Testis (tissue), 3 donors: ENCODE data around the gene MOCS2. TPM values are rescaled to one million over a fixed set of nuclear protein-coding genes. Genes with fewer than 3 reads are reported as not detected.

Experiments used
- DNase-seq: peaks from one replicate; pipeline ENCODE4 v3.0.0-alpha.2; 2019
- H3K27ac ChIP-seq, 2 donors: fragments of 200-600 bp; sonication (generic); one replicate each; pipeline ENCODE4 v1.5.1; 2019
- H3K27me3 ChIP-seq: fragments of 200-600 bp; sonication (generic); one replicate; pipeline ENCODE4 v1.5.1; 2019
- H3K36me3 ChIP-seq: fragments of 200-600 bp; sonication (generic); one replicate; pipeline ENCODE4 v1.5.1; 2017; ENCODE audit warnings: low read depth; ENCODE audit errors: missing control alignments
- H3K4me1 ChIP-seq: fragments of 200-600 bp; sonication (generic); one replicate; pipeline ENCODE4 v1.5.1; 2019
- H3K4me3 ChIP-seq, 2 donors: fragments of 200-600 bp; sonication (generic); one replicate each; pipeline ENCODE4 v1.5.1; 2017 to 2019
- H3K9me3 ChIP-seq: fragments of 200-600 bp; sonication (generic); one replicate; pipeline ENCODE4 v1.5.1; 2017
- CTCF ChIP-seq, 3 experiments: fragments of 450-650 bp in 2 of 3; fragments of 200-600 bp in 1 of 3; sonication (generic) in 1 of 3; IDR thresholded peaks; one replicate each; pipeline ENCODE4 v1.5.1; 2016 to 2019; ENCODE audit warnings: antibody characterized with exemption in 3 of 3, mild to moderate bottlenecking in 2 of 3, moderate library complexity in 1 of 3
- POLR2A ChIP-seq: fragments of 450-650 bp; IDR thresholded peaks from one replicate; pipeline ENCODE4 v1.6.1; 2017; ENCODE audit warnings: antibody characterized with exemption, mild to moderate bottlenecking, moderate library complexity
- WGBS, 2 donors: methylation state at CpG; one replicate each; pipeline ENCODE4 v1.1.5; 2018; 5-methylcytosine and 5-hydroxymethylcytosine counted together
- intact Hi-C: fragments of 100-400 bp; cut with DNase I; formaldehyde crosslinking; loops from one replicate; pipeline ENCODE4 v1.15.1; 2023; ENCODE audit warnings: low total_unique reads
- polyA plus RNA-seq: library from polyadenylated mRNA; stranded (reverse); fragments of 350-450 nt; fragmentation: Illumina TruSeq; extraction: RNeasy Lipid Tissue Mini Kit (QIAGEN cat#74804); gene quantifications from one replicate; pipeline ENCODE4 v1.2.3, GENCODE V29; 2014; ENCODE audit warnings: low read depth, low replicate concordance; ENCODE audit not compliant: insufficient read depth
- total RNA-seq, 2 donors: library from RNA; depleted of rRNA; stranded (reverse); fragments of >200 nt; gene quantifications; one replicate each; pipeline ENCODE4 v1.2.3, GENCODE V29; 2016

The MOCS2 gene
- total and polyA plus RNA-seq, 3 donors from 2014 or later, result 39.6 to 46.1 (median 45.6) TPM

GRCh38 chr5:53071738-53072137, 37.8 kb downstream of the MOCS2 start:
- H3K4me1 ChIP-seq, result no peaks in the 10 kb centered on the region
- TF ChIP-seq POLR2A (no peak), CTCF (IDR thresholded peaks at IDR 0.05) (no peak)
- H3K9me3 ChIP-seq, result no peaks in the 10 kb centered on the region
- H3K36me3 ChIP-seq, result no peaks in the 10 kb centered on the region
- H3K27ac ChIP-seq, result no peak overlapping the region
- WGBS, 2 donors, result 66 to 68% methylated on average over 2 of the region's 2 CpGs
- no peaks in the 10 kb centered on the region for H3K27me3 ChIP-seq
- no peak overlapping the region for H3K4me3 ChIP-seq
- DNase-seq, result no peak
- intact Hi-C loops, result no loop called here

GRCh38 chr5:53071298-53071697, 38.3 kb downstream of the MOCS2 start:
- no peak for DNase-seq
- H3K4me3 ChIP-seq, result no peak overlapping the region
- H3K27ac ChIP-seq, result no peak overlapping the region
- H3K36me3 ChIP-seq, result no peaks in the 10 kb centered on the region
- TF ChIP-seq POLR2A, result no peak
- no peak for TF ChIP-seq CTCF (IDR thresholded peaks at IDR 0.05)
- whole genome bisulfite sequencing, 2 donors, result 73 to 89% methylated on average over 2 of the region's 2 CpGs
- H3K4me1 ChIP-seq, result no peaks in the 10 kb centered on the region
- intact Hi-C loops, result no loop called here
- no peaks in the 10 kb centered on the region for H3K27me3 ChIP-seq
- H3K9me3 ChIP-seq, result no peaks in the 10 kb centered on the region

- Histone ChIP-seq H3K4me3 (no peak overlapping the region), H3K4me1 (no peaks in the 10 kb centered on the region), H3K27me3 (no peaks in the 10 kb centered on the region), H3K9me3 (no peaks in the 10 kb centered on the region), H3K36me3 (no peaks in the 10 kb centered on the region), H3K27ac (no peak overlapping the region)
- TF ChIP-seq CTCF (IDR thresholded peaks at IDR 0.05), result no peak
- no peak for TF ChIP-seq POLR2A
- DNase-seq, result no peak
- 87 to 90% methylated on average over 5 of the region's 5 CpGs for WGBS, 2 donors
- intact Hi-C loops, result no loop called here
Observed at GRCh38 chr5:53069626-53070025, 39.9 kb downstream of the MOCS2 start.

GRCh38 chr5:53068291-53068836, 41.2 kb downstream of the MOCS2 start:
- WGBS, 2 donors, result 89 to 91% methylated on average over 4 of the region's 4 CpGs
- H3K4me3 ChIP-seq, result no peak overlapping the region
- no peaks in the 10 kb centered on the region for H3K36me3 ChIP-seq
- intact Hi-C loops, result no loop called here
- TF ChIP-seq POLR2A, result no peak
- no peak for TF ChIP-seq CTCF (IDR thresholded peaks at IDR 0.05)
- no peaks in the 10 kb centered on the region for H3K4me1 ChIP-seq
- H3K9me3 ChIP-seq, result no peaks in the 10 kb centered on the region
- no peak overlapping the region for H3K27ac ChIP-seq
- DNase-seq, result no peak
- H3K27me3 ChIP-seq, result no peaks in the 10 kb centered on the region

GRCh38 chr5:53067641-53068040, 41.9 kb downstream of the MOCS2 start:
- intact Hi-C loops, result no loop called here

More at GRCh38 chr5:53067641-53068040, 41.9 kb downstream of the MOCS2 start:
- Histone ChIP-seq H3K36me3 (no peaks in the 10 kb centered on the region), H3K27me3 (no peaks in the 10 kb centered on the region), H3K4me3 (no peak overlapping the region), H3K9me3 (no peaks in the 10 kb centered on the region), H3K4me1 (no peaks in the 10 kb centered on the region), H3K27ac (no peak overlapping the region)
- WGBS, 2 donors, result 0% methylated on average over 1 of the region's 1 CpG
- TF ChIP-seq CTCF (IDR thresholded peaks at IDR 0.05), result no peak
- TF ChIP-seq POLR2A, result no peak
- DNase-seq, result no peak
